ENCODE measurements around the gene TRPV4. TPM values are rescaled to one million over a fixed set of nuclear protein-coding genes. Genes with fewer than 3 reads are reported as not detected.

The TRPV4 gene
- total RNA-seq, 2 donors from 2014 or later: 5.2 to 6.3 TPM

GRCh38 chr12:109817627-109818231 lies 15.5 kb downstream of the TRPV4 start:
- Histone ChIP-seq H3K4me1 (peaks cover 11% of the 10 kb centered on the region), H3K9me3 (no peaks in the 10 kb centered on the region), H3K27me3 (no peaks in the 10 kb centered on the region), H3K27ac (no peak overlapping the region), H3K4me3 (no peak overlapping the region), H3K36me3 (replicated peaks in 1 of 2; ENCODE audit: insufficient read depth in 1 of 2, low read depth in 2 of 2) (no peaks in the 10 kb centered on the region)
- no peak for DNase-seq
- no peak for ATAC-seq
- intact Hi-C loops (cut with DNase I): no loop called here
- 84 to 87% methylated on average over 7 to 8 of the region's 8 CpGs for WGBS, 2 donors
- TF ChIP-seq POLR2A (IDR thresholded peaks at IDR 0.05) (no peak), CTCF (IDR thresholded peaks at IDR 0.05) (no peak)

- no peaks in the 10 kb centered on the region for H3K27me3 ChIP-seq
- peaks cover 3% of the 10 kb centered on the region for H3K4me1 ChIP-seq
- intact Hi-C loops (cut with DNase I): no loop called here
- no peak for DNase-seq
- no peaks in the 10 kb centered on the region for H3K9me3 ChIP-seq
- no peak for TF ChIP-seq CTCF (IDR thresholded peaks at IDR 0.05)
- TF ChIP-seq POLR2A (IDR thresholded peaks at IDR 0.05): no peak
- H3K4me3 ChIP-seq: no peak overlapping the region
- H3K27ac ChIP-seq: no peak overlapping the region
- H3K36me3 ChIP-seq (replicated peaks in 1 of 2; ENCODE audit: insufficient read depth in 1 of 2, low read depth in 2 of 2): no peaks in the 10 kb centered on the region
- 83 to 84% methylated on average over 7 of the region's 7 CpGs for WGBS, 2 donors
- no peak for ATAC-seq
These were observed 16.3 kb downstream of the TRPV4 start for GRCh38 chr12:109816870-109817269.

GRCh38 chr12:109815757-109816617 lies 17.2 kb downstream of the TRPV4 start:
- no peak for DNase-seq
- 74 to 80% methylated on average over 9 to 10 of the region's 10 CpGs for WGBS, 2 donors
- Histone ChIP-seq H3K4me3 (no peak overlapping the region), H3K27ac (no peak overlapping the region), H3K36me3 (replicated peaks in 1 of 2; ENCODE audit: insufficient read depth in 1 of 2, low read depth in 2 of 2) (no peaks in the 10 kb centered on the region), H3K4me1 (no peaks in the 10 kb centered on the region), H3K9me3 (no peaks in the 10 kb centered on the region), H3K27me3 (no peaks in the 10 kb centered on the region)
- intact Hi-C loops (cut with DNase I): no loop called here
- TF ChIP-seq POLR2A (IDR thresholded peaks at IDR 0.05) (no peak), CTCF (IDR thresholded peaks at IDR 0.05) (no peak)
- no peak for ATAC-seq

GRCh38 chr12:109815225-109815624 lies 18.0 kb downstream of the TRPV4 start:
- Histone ChIP-seq H3K9me3 (no peaks in the 10 kb centered on the region), H3K36me3 (replicated peaks in 1 of 2; ENCODE audit: insufficient read depth in 1 of 2, low read depth in 2 of 2) (no peaks in the 10 kb centered on the region), H3K4me1 (no peaks in the 10 kb centered on the region), H3K27me3 (no peaks in the 10 kb centered on the region), H3K27ac (no peak overlapping the region), H3K4me3 (no peak overlapping the region)
- no peak for DNase-seq
- TF ChIP-seq POLR2A (IDR thresholded peaks at IDR 0.05) (no peak), CTCF (IDR thresholded peaks at IDR 0.05) (no peak)
- 90 to 100% methylated on average over 1 to 4 of the region's 4 CpGs for WGBS, 2 donors
- intact Hi-C loops (cut with DNase I): no loop called here
- no peak for ATAC-seq

Data from body of pancreas (tissue), 4 donors.